Lung (tissue), 12 donors: Measurements from ENCODE around the gene TEF. TPM values are rescaled to one million over a fixed set of nuclear protein-coding genes. Genes with fewer than 3 reads are reported as not detected.

ENCODE experiments used
- ATAC-seq: fragments of 200-7000 bp; cut with Tn5 transposase; one replicate; pipeline ENCODE4 v1.9.1; 2020; ENCODE audit warnings: moderate number of reproducible peaks; ENCODE audit not compliant: insufficient read depth, low FRiP score
- DNase-seq, 3 donors: peaks; one replicate each; pipeline ENCODE4 v3.0.0-alpha.2; 2013 to 2017
- H3K27ac ChIP-seq, 2 donors: one replicate each; pipeline ENCODE4 v1.5.1; 2013; ENCODE audit warnings: mild to moderate bottlenecking in 2 of 2, moderate library complexity in 2 of 2, control low read depth in 1 of 2, inconsistent platforms in 1 of 2, low read depth in 1 of 2, low read length in 1 of 2
- H3K27me3 ChIP-seq, 3 donors: one replicate each; pipeline ENCODE4 v1.5.1; 2013; ENCODE audit warnings: low read length in 2 of 3; ENCODE audit not compliant: control insufficient read depth in 3 of 3, insufficient read depth in 3 of 3
- H3K36me3 ChIP-seq, 4 donors: one replicate each; pipeline ENCODE4 v1.5.1; 2013; ENCODE audit warnings: low read length in 4 of 4, mild to moderate bottlenecking in 1 of 4, moderate library complexity in 1 of 4; ENCODE audit not compliant: control insufficient read depth in 4 of 4, insufficient read depth in 4 of 4
- H3K4me1 ChIP-seq, 5 donors: one replicate each; pipeline ENCODE4 v1.5.1; 2013; ENCODE audit warnings: low read length in 5 of 5, mild to moderate bottlenecking in 2 of 5, moderate library complexity in 1 of 5; ENCODE audit not compliant: control insufficient read depth in 5 of 5, insufficient read depth in 5 of 5
- H3K4me3 ChIP-seq: one replicate; pipeline ENCODE4 v1.5.1; 2013; ENCODE audit warnings: mild to moderate bottlenecking, control low read depth, moderate library complexity
- H3K9ac ChIP-seq, 2 donors: one replicate each; pipeline ENCODE4 v1.5.1; 2013; ENCODE audit warnings: low read length in 2 of 2, control low read depth in 1 of 2; ENCODE audit not compliant: insufficient read depth in 1 of 2
- H3K9me3 ChIP-seq, 4 donors: one replicate each; pipeline ENCODE4 v1.5.1; 2013; ENCODE audit warnings: low read length in 3 of 4, mild to moderate bottlenecking in 1 of 4, moderate library complexity in 1 of 4; ENCODE audit not compliant: control insufficient read depth in 4 of 4, insufficient read depth in 3 of 4
- WGBS, 2 donors: extraction: QIAGEN DNeasy Blood & Tissue Kit; methylation state at CpG; one replicate each; pipeline ENCODE4 v1.1.7; 2013; 5-methylcytosine and 5-hydroxymethylcytosine counted together
- polyA plus RNA-seq, 2 donors: library from polyadenylated mRNA; stranded (reverse); fragments of 200-250 nt; gene quantifications; one replicate each; pipeline ENCODE4 v1.2.1, GENCODE V29; 2013
- total RNA-seq, 2 donors: library from RNA; depleted of rRNA in 1 of 2; stranded (reverse); fragments of >200 nt in 1 of 2; gene quantifications; one replicate each; pipeline ENCODE4 v1.2.1, GENCODE V29; 2014 to 2021
- TF ChIP-seq, protein P1 (sequence below): IDR thresholded peaks from 2 replicates; pipeline ENCODE4 v1.5.1; 2012; ENCODE audit warnings: mild to moderate bottlenecking; ENCODE audit errors: control extremely low read depth, extremely low read depth
- donor health status: control.
- donor health status: control.
- donor health status: Bipolar disorder and iron deficiency.
- donor health status: healthy.
- donor health status: DM: yes; HTN: yes; CAD: no.

Gene TEF
- total and polyA plus RNA-seq, 4 donors = 6.4 to 23.8 (median 14.1) TPM

DNA sequence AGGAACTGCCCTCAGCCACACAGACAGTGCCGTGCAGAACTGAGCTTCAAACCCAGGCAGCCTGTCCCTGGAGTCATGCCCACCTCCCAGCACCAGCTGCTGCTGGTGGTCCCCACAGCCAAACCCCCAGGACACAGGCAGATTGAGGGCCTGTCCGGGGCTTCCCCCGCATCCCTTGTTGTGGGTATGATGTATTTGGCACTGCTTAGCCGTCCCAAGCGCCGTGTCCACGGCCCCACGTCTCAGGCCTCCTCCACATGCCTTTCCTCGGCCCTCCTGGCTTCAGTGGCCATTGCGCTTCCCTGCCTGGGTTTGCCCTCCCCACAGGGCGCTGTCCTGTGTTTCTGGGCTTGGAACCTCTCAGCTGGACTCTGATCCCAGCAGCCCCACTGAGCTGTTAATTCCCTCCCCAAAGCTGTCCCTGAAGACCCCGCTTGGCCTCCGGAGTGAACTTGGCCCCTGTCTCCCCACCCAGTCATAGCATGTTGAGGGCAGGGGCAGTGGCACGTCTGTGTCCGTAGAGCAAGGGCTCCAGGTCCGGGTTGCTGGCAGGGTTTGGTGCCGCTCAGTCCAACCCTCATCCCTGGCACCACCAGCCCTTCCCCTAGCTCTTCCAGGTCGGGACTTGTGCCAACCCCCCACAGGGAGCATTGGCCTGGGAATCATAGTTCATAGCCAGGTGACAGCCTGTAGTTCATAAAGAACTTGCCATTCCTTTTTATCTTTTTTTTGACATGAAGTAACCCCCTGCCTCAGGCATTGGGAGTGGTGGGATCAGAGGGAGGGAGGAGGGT lies 34.5 kb upstream of the TEF start:
- 93 to 97% methylated on average over 18 of the region's 18 CpGs for WGBS, 2 donors
- no peak for DNase-seq
- no peak overlapping the region for H3K4me3 ChIP-seq
- no peak overlapping the region for H3K9ac ChIP-seq
- H3K27me3 ChIP-seq = no peaks in the 10 kb centered on the region
- TF ChIP-seq, protein P1, sequence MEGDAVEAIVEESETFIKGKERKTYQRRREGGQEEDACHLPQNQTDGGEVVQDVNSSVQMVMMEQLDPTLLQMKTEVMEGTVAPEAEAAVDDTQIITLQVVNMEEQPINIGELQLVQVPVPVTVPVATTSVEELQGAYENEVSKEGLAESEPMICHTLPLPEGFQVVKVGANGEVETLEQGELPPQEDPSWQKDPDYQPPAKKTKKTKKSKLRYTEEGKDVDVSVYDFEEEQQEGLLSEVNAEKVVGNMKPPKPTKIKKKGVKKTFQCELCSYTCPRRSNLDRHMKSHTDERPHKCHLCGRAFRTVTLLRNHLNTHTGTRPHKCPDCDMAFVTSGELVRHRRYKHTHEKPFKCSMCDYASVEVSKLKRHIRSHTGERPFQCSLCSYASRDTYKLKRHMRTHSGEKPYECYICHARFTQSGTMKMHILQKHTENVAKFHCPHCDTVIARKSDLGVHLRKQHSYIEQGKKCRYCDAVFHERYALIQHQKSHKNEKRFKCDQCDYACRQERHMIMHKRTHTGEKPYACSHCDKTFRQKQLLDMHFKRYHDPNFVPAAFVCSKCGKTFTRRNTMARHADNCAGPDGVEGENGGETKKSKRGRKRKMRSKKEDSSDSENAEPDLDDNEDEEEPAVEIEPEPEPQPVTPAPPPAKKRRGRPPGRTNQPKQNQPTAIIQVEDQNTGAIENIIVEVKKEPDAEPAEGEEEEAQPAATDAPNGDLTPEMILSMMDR = no peak
- peaks cover 32 to 81% (median 48%) of the 10 kb centered on the region in 4 donors for H3K36me3 ChIP-seq
- no peak overlapping the region for H3K27ac ChIP-seq
- peaks cover 0 to 3% (median 0%) of the 10 kb centered on the region in 5 donors for H3K4me1 ChIP-seq
- peaks cover 0 to 2% (median 0%) of the 10 kb centered on the region in 4 donors for H3K9me3 ChIP-seq
- no peak for ATAC-seq

DNA sequence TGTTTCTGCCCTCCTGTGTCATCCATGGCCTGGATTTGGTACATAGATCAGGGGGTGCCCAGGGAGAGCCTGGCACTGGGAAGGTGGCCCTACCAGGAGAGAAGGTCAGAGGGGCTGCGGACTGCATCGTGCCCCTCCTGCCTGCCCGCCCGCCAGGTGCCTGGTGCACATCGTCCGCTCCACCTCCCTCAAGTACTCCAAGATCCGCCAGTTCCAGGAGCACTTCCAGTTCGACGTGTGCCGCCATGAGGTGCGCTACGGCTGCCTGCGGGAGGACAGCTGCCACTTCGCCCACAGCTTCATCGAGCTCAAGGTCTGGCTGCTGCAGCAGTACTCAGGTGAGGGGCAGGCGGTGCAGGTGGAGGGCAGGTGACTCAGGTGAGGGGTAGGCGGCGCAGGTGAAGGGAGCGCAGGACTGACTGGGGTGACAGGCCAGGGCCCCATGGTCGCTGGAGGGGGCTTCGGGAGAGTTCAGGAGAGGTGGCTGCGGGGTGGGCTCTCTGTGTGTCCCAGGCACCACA lies 32.7 kb upstream of the TEF start:
- Histone ChIP-seq H3K27me3 (no peaks in the 10 kb centered on the region), H3K9ac (no peak overlapping the region), H3K9me3 (peaks cover 0 to 2% (median 0%) of the 10 kb centered on the region in 4 donors), H3K36me3 (peaks cover 26 to 72% (median 43%) of the 10 kb centered on the region in 4 donors), H3K4me3 (no peak overlapping the region), H3K27ac (no peak overlapping the region), H3K4me1 (peaks cover 0 to 3% (median 0%) of the 10 kb centered on the region in 5 donors)
- no peak for DNase-seq
- ATAC-seq = no peak
- TF ChIP-seq, protein P1 = no peak
- 96 to 99% methylated on average over 22 of the region's 22 CpGs for WGBS, 2 donors

DNA sequence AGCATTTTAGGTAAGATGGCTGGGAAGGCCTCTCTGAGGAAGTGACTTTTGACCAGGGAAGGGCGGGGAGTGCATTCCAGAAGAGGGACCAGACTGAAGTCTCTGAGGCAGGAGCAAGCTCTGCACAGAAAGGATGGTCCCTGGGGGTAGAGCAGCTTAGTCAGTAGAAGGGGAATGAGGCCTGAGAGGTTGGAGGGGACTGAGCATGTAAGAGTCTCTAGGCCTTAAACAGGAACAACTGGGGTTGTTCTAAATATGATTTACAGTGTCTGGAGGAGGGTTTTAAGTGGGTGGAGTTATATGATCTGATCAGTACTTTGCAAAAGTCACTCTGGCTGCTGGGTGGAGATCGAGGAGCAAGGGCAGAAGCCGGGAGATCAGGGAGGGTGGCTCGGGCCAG lies 31.7 kb upstream of the TEF start:
- WGBS, 2 donors = 91 to 95% methylated on average over 4 of the region's 4 CpGs
- Histone ChIP-seq H3K4me1 (peaks cover 0 to 3% (median 0%) of the 10 kb centered on the region in 5 donors), H3K36me3 (peaks cover 23 to 71% (median 39%) of the 10 kb centered on the region in 4 donors), H3K9me3 (peaks cover 0 to 2% (median 0%) of the 10 kb centered on the region in 4 donors), H3K27ac (no peak overlapping the region), H3K27me3 (no peaks in the 10 kb centered on the region), H3K9ac (no peak overlapping the region), H3K4me3 (no peak overlapping the region)
- TF ChIP-seq, protein P1 = no peak
- DNase-seq (no peak), ATAC-seq (no peak)
